ENCODE measurements around the gene SLC25A6. TPM values are rescaled to one million over a fixed set of nuclear protein-coding genes. Genes with fewer than 3 reads are reported as not detected.
"Not testable (repeated sequence)": the region's sequence is repeated elsewhere in the genome, so short reads cannot be mapped to it uniquely, and the experiment has no call there.

The SLC25A6 gene
- total RNA-seq, 1 donor from 2014 or later: 172 TPM

- intact Hi-C loops (cut with micrococcal nuclease): no loop called here
- DNase-seq: peak; percentile 10
These were observed 2.1 kb upstream of the SLC25A6 start for GRCh38 chrX:1393871-1394615.

GRCh38 chrX:1392376-1393068 is 609 bp upstream of the SLC25A6 start:
- ATAC-seq: peak; percentile 66
- intact Hi-C loops (cut with micrococcal nuclease): no loop called here
- peak; percentile 86 for DNase-seq

More at GRCh38 chrX:1393871-1394615, 2.1 kb upstream of the SLC25A6 start:
- ATAC-seq: no peak

GRCh38 chrX:1391370-1391706 is 575 bp downstream of the SLC25A6 start:
- DNase-seq (peak; percentile 96), ATAC-seq (peak; percentile 69)
- intact Hi-C loops (cut with micrococcal nuclease): no loop called here

- intact Hi-C loops (cut with micrococcal nuclease): no loop called here
- ATAC-seq (no peak), DNase-seq (peak; percentile 43)
These were observed 1.1 kb downstream of the SLC25A6 start for GRCh38 chrX:1390621-1391369.

GRCh38 chrX:1389993-1390285 is 2.0 kb downstream of the SLC25A6 start:
- intact Hi-C loops (cut with micrococcal nuclease): no loop called here
- ATAC-seq: no peak
- no peak for DNase-seq

GRCh38 chrX:1389181-1389992 is 2.5 kb downstream of the SLC25A6 start:
- intact Hi-C loops (cut with micrococcal nuclease): no loop called here
- peak; percentile 38 for DNase-seq
- no peak for ATAC-seq

GRCh38 chrX:1388651-1389050 is 3.3 kb downstream of the SLC25A6 start:
- ATAC-seq (no peak), DNase-seq (no peak)
- intact Hi-C loops (cut with micrococcal nuclease): no loop called here

- no peak for ATAC-seq
- intact Hi-C loops (cut with micrococcal nuclease): no loop called here
- peak; percentile 40 for DNase-seq
These were observed 4.7 kb downstream of the SLC25A6 start for GRCh38 chrX:1387141-1387776.

GRCh38 chrX:1386338-1387127 is 5.4 kb downstream of the SLC25A6 start:
- intact Hi-C loops (cut with micrococcal nuclease): no loop called here
- peak; percentile 25 for DNase-seq
- ATAC-seq: no peak

GRCh38 chrX:1385253-1386223 is 6.4 kb downstream of the SLC25A6 start:
- peak; percentile 5 for ATAC-seq
- intact Hi-C loops (cut with micrococcal nuclease): no loop called here
- peak; percentile 34 for DNase-seq

GRCh38 chrX:1384658-1385252 is 7.2 kb downstream of the SLC25A6 start:
- peak; percentile 10 for ATAC-seq
- intact Hi-C loops (cut with micrococcal nuclease): no loop called here

GRCh38 chrX:1380672-1381233 is 11.2 kb downstream of the SLC25A6 start:
- ATAC-seq (no peak), DNase-seq (no peak)
- intact Hi-C loops (cut with micrococcal nuclease): no loop called here

More at GRCh38 chrX:1384658-1385252, 7.2 kb downstream of the SLC25A6 start:
- DNase-seq: peak; percentile 35

GRCh38 chrX:1378306-1378759 is 13.6 kb downstream of the SLC25A6 start:
- intact Hi-C loops (cut with micrococcal nuclease): no loop called here
- DNase-seq (no peak), ATAC-seq (no peak)

GRCh38 chrX:1368385-1368698 is 23.6 kb downstream of the SLC25A6 start:
- ATAC-seq: no peak
- no peak for DNase-seq
- intact Hi-C loops (cut with micrococcal nuclease): no loop called here

GRCh38 chrX:1366363-1366762 is 25.6 kb downstream of the SLC25A6 start:
- ATAC-seq; intact Hi-C loops (cut with micrococcal nuclease); DNase-seq: not testable (repeated sequence)

- DNase-seq (no peak), ATAC-seq (no peak)
- intact Hi-C loops (cut with micrococcal nuclease): no loop called here
These were observed 30.0 kb downstream of the SLC25A6 start for GRCh38 chrX:1361910-1362309.

All from left ventricle myocardium superior (tissue), 1 donor.